Ovary (tissue), 3 donors: ENCODE results near the gene ANP32B.

Experiments used
- CTCF ChIP-seq, 3 donors: fragments of 450-650 bp in 2 of 3; fragments of 200-600 bp in 1 of 3; IDR thresholded peaks; one replicate each; pipeline versions ENCODE4 v1.5.1 to v1.8.0; 2016 to 2022; ENCODE audit warnings: antibody characterized with exemption in 3 of 3, mild to moderate bottlenecking in 1 of 3
- POLR2A ChIP-seq: fragments of 450-650 bp; IDR thresholded peaks from one replicate; pipeline ENCODE4 v1.6.1; 2017; ENCODE audit warnings: antibody characterized with exemption, mild to moderate bottlenecking, moderate library complexity
- donor health status: DM: no; HTN: no; CAD: no.

- TF ChIP-seq POLR2A (peak; percentile 68), CTCF (IDR thresholded peaks at IDR 0.05) (peak in 2 of 3 donors; percentile 8 to 15)
These were observed 1.3 kb downstream of the ANP32B start for GRCh38 chr9:97984188-97985057.
